Brain microvascular endothelial cell (primary cell): ENCODE results near the gene GREM1.

Experiments used
- DNase-seq: peaks from one replicate; pipeline ENCODE4 v3.0.0-alpha.2; 2020
- H3K27ac ChIP-seq: fragments of 250-450 bp; sonication (Bioruptor Pico); 2 replicates; pipeline ENCODE4 v1.5.1; 2020; ENCODE audit warnings: mild to moderate bottlenecking, moderate library complexity
- H3K27me3 ChIP-seq: fragments of 250-450 bp; sonication (Bioruptor Pico); replicated peaks from 2 replicates; pipeline ENCODE4 v1.5.1; 2020; ENCODE audit warnings: mild to moderate bottlenecking
- H3K36me3 ChIP-seq: fragments of 250-450 bp; sonication (Bioruptor Pico); replicated peaks from 2 replicates; pipeline ENCODE4 v1.5.1; 2020; ENCODE audit warnings: mild to moderate bottlenecking
- H3K4me3 ChIP-seq: 2 replicates; pipeline ENCODE4 v1.5.1; 2011; ENCODE audit warnings: low read depth, mild to moderate bottlenecking, control low read depth, low read length, moderate library complexity
- CTCF ChIP-seq: IDR thresholded peaks from 2 replicates; pipeline ENCODE4 v1.5.1; 2011; ENCODE audit warnings: low read depth, mild to moderate bottlenecking, moderate library complexity, low read length, control low read depth, inconsistent platforms; ENCODE audit errors: missing control alignments
- in situ Hi-C: cut with HindIII; loops from 2 replicates; pipeline ENCODE4 v1.10.0; 2017; ENCODE audit warnings: low sequenced_read_pairs, low pct_ligation_motif_present

GREM1 gene

GRCh38 chr15:32690941-32691688 is 26.7 kb upstream of the GREM1 start:
- H3K4me3 ChIP-seq: no peak overlapping the region
- TF ChIP-seq CTCF: no peak
- H3K36me3 ChIP-seq: no peaks in the 10 kb centered on the region
- H3K27ac ChIP-seq: no peak overlapping the region
- no peaks in the 10 kb centered on the region for H3K27me3 ChIP-seq
- in situ Hi-C loops: no loop called here
- no peak for DNase-seq

- Histone ChIP-seq H3K27me3 (no peaks in the 10 kb centered on the region), H3K36me3 (no peaks in the 10 kb centered on the region), H3K27ac (no peak overlapping the region), H3K4me3 (no peak overlapping the region)
- TF ChIP-seq CTCF: no peak
- no peak for DNase-seq
- in situ Hi-C loops: no loop called here
These were observed 26.1 kb upstream of the GREM1 start for GRCh38 chr15:32691689-32692038.

- H3K4me3 ChIP-seq: no peak overlapping the region
- H3K27ac ChIP-seq: no peak overlapping the region
- H3K36me3 ChIP-seq: no peaks in the 10 kb centered on the region
- in situ Hi-C loops: no loop called here
- no peaks in the 10 kb centered on the region for H3K27me3 ChIP-seq
- no peak for TF ChIP-seq CTCF
- DNase-seq: no peak
These were observed 25.5 kb upstream of the GREM1 start for GRCh38 chr15:32692286-32692685.

DNA sequence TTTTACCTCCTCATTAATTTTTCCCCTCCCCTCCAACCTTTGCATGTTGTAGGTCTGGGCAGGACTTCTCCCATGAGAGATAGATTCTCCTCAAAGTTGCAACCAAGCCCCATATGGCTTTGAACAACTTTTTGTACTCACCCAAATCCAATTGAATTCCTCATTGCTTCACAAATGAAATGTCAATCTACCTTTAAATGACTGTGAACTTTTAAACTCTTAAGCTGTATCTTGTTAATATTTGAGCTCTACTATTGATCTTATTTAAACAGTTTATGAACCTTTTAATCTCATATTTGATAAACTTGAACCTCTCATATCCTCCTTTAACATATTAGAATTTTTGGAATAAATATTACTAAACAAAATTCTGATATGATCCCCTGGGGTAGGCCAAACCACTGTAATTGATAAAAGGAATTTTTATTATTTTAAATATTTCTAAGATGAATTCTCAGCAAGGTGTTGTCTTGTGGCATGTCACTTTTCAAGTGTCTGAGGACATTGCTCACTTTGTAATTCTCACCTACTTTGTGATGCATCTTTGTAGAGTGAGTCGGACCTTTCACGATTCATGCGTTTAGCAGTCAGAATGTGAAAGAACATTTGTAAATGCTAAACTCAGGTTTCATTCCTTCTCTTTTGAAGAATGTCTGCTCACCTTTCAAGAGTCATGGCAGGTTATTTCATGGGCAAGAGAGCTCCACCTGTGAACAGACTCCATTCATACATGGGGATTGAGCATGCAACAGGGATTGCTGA is 23.4 kb upstream of the GREM1 start:
- Histone ChIP-seq H3K27me3 (no peaks in the 10 kb centered on the region), H3K4me3 (no peak overlapping the region), H3K27ac (no peak overlapping the region), H3K36me3 (no peaks in the 10 kb centered on the region)
- in situ Hi-C loops: no loop called here
- no peak for DNase-seq
- TF ChIP-seq CTCF: no peak

DNA sequence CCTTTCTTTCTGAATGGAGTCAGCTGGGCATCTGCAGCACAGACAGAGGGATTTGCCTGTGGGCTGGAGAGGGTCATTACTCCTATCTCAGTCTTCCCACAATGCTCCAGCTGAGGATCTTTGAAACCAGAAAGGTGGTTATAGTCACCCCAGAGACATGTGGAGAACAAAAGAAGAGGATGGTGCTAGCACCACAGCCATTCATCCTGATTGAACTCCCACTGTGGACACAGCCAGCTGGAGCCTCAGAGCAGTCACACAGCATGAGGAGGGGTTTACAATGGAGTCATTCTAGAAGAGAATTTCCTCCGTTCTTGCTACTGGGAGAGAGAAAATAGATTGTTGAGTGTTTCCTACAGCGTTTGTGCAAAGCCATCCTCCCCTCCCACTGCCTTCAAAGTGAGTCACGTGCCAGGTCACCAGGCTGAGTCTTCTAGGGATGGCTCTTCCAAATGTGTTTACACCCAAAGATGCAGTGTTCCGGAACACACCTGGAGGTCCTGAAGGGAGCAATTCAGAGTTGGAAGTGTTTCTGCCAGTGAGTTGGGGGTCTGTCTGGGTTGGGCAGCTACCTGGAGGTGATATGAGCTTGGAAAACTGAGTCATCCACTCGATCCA is 18.9 kb upstream of the GREM1 start:
- no peaks in the 10 kb centered on the region for H3K36me3 ChIP-seq
- H3K27me3 ChIP-seq: no peaks in the 10 kb centered on the region
- H3K27ac ChIP-seq: no peak overlapping the region
- in situ Hi-C loops: no loop called here
- no peak for DNase-seq
- H3K4me3 ChIP-seq: no peak overlapping the region
- TF ChIP-seq CTCF: no peak
